DMS 273 (cell line): ENCODE results near the gene VPS26A.

Experiments
- DNase-seq: peaks from one replicate; lab custom pipeline; 2025; ENCODE audit not compliant: unreplicated experiment; lab: John Stamatoyannopoulos, UW

Gene VPS26A

DNA sequence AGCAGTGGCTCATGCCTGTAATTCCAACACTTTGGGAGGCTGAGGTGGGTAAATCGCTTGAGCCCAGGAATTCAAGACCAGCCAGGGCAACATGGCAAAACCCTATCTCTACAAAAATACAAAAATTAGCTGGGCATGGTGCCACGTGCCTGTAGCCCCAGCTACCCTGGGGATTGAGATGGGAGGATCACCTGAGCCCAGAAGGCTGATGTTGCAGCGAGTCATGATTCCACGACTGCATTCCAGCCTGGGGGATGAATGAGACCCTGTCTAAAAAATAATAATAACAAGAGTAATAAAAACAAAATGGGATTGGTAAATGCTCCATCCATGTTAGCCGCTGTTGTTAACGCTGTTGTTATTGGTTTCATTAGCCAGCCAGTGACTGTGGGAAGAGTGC, 94.9 kb downstream of the VPS26A start:
- DNase-seq: no peak

DNA sequence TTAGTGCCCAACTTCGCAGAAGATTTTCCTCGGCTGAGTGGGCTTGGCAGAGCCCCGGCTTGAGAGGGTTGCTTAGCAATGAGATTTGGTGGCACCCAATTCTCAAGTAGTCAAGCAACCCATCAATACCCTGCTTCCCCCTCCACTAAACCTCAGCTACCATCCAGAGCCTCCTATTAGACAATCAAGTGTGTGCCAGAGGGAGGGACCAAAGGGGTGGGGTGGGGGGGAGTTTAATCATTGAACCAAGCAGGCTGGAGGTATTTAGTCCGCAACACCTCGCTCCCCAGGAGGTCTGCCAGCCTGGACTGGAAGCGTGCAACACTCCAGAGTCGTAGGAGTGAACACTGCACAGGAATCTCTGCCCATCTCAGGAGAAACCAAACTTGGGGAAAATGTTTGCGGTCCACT, 96.1 kb downstream of the VPS26A start, which contains the start of gene HKDC1:
TSS of gene HKDC1 (plus strand) at position 292 of the 411 bp plus-strand sequence. CDS start at position 396, 104 bp downstream.
- no peak for DNase-seq

DNA sequence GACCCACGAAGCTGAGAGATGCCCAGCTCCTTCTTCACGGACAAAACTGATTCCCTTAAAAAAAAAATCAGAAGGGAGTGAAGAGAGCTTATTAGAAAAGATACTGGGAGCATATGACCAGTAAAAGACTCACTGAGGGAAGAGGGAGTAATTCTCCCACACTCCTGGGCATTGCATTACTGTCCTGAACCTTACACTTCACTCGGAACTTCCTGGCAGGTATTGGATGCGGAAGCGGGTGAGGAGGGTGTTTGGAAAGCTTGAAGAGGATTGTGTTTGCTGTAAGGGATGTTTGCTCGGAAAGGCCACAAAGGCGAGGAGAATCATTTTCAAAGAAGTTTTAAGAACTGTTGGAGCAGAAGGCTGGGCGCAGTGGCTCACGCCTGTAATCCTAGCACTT, 96.5 kb downstream of the VPS26A start:
- DNase-seq: no peak
